GM18951 (cell line): ENCODE measurements around the gene CDC14B.
"Not testable (repeated sequence)": the region's sequence is repeated elsewhere in the genome, so short reads cannot be mapped to it uniquely, and the experiment has no call there.

Experiments
- POLR2A ChIP-seq: IDR thresholded peaks from 4 replicates; pipeline ENCODE4 v1.6.1; 2011; ENCODE audit warnings: mild to moderate bottlenecking; ENCODE audit not compliant: insufficient read length, insufficient read depth; ENCODE audit errors: extremely low read depth
- in situ Hi-C: fragments of 300-500 bp; cut with MboI; formaldehyde crosslinking; loops from one replicate; pipeline ENCODE4 v1.12.0; 2022; ENCODE audit warnings: low sequenced_read_pairs, mixed read lengths, inconsistent platforms; ENCODE audit not compliant: unreplicated experiment

The CDC14B gene

GRCh38 chr9:96617439-96618185 lies 2.0 kb downstream of the CDC14B start:
- no peak for TF ChIP-seq POLR2A
- in situ Hi-C loops, result no loop called here

- in situ Hi-C loops, result no loop called here
- no peak for TF ChIP-seq POLR2A
Observed at GRCh38 chr9:96616817-96617438, 2.7 kb downstream of the CDC14B start.

GRCh38 chr9:96615411-96615810 lies 4.2 kb downstream of the CDC14B start:
- TF ChIP-seq POLR2A, result no peak
- in situ Hi-C loops, result no loop called here

- in situ Hi-C loops, result not testable (repeated sequence)
Observed at GRCh38 chr9:96614664-96615063, 5.0 kb downstream of the CDC14B start.

- no peak for TF ChIP-seq POLR2A
- in situ Hi-C loops, result no loop called here
Observed at GRCh38 chr9:96612966-96613589, 6.6 kb downstream of the CDC14B start.

- in situ Hi-C loops, result no loop called here
- no peak for TF ChIP-seq POLR2A
Observed at GRCh38 chr9:96612105-96612965, 7.3 kb downstream of the CDC14B start.

- in situ Hi-C loops, result no loop called here
- no peak for TF ChIP-seq POLR2A
Observed at GRCh38 chr9:96611302-96611701, 8.3 kb downstream of the CDC14B start.

- in situ Hi-C loops, result no loop called here
Observed at GRCh38 chr9:96609732-96610131, 9.9 kb downstream of the CDC14B start.

GRCh38 chr9:96607971-96608370 lies 11.7 kb downstream of the CDC14B start:
- in situ Hi-C loops, result no loop called here
- no peak for TF ChIP-seq POLR2A

More at GRCh38 chr9:96609732-96610131, 9.9 kb downstream of the CDC14B start:
- TF ChIP-seq POLR2A, result no peak

- TF ChIP-seq POLR2A, result no peak
- in situ Hi-C loops, result no loop called here
Observed at GRCh38 chr9:96605328-96605727, 14.3 kb downstream of the CDC14B start.

- in situ Hi-C loops, result no loop called here
- no peak for TF ChIP-seq POLR2A
Observed at GRCh38 chr9:96604004-96604319, 15.7 kb downstream of the CDC14B start.

GRCh38 chr9:96603305-96604003 lies 16.2 kb downstream of the CDC14B start:
- in situ Hi-C loops, result no loop called here
- no peak for TF ChIP-seq POLR2A

GRCh38 chr9:96599298-96599697 lies 20.3 kb downstream of the CDC14B start:
- in situ Hi-C loops, result no loop called here
- no peak for TF ChIP-seq POLR2A
